Measurements from ENCODE around the gene FOXG1. TPM values are rescaled to one million over a fixed set of nuclear protein-coding genes. Genes with fewer than 3 reads are reported as not detected.

FOXG1 gene
- total RNA-seq, 3 donors from 2014 or later = not detected

- H3K4me3 ChIP-seq = no peak overlapping the region
- no peaks in the 10 kb centered on the region for H3K9me3 ChIP-seq
- no peak for TF ChIP-seq POLR2AphosphoS5 (IDR thresholded peaks at IDR 0.05)
- TF ChIP-seq, protein P1, sequence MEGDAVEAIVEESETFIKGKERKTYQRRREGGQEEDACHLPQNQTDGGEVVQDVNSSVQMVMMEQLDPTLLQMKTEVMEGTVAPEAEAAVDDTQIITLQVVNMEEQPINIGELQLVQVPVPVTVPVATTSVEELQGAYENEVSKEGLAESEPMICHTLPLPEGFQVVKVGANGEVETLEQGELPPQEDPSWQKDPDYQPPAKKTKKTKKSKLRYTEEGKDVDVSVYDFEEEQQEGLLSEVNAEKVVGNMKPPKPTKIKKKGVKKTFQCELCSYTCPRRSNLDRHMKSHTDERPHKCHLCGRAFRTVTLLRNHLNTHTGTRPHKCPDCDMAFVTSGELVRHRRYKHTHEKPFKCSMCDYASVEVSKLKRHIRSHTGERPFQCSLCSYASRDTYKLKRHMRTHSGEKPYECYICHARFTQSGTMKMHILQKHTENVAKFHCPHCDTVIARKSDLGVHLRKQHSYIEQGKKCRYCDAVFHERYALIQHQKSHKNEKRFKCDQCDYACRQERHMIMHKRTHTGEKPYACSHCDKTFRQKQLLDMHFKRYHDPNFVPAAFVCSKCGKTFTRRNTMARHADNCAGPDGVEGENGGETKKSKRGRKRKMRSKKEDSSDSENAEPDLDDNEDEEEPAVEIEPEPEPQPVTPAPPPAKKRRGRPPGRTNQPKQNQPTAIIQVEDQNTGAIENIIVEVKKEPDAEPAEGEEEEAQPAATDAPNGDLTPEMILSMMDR (IDR thresholded peaks at IDR 0.05) = no peak
- TF ChIP-seq POLR2A (IDR thresholded peaks at IDR 0.05) = no peak
- H3K4me1 ChIP-seq = no peaks in the 10 kb centered on the region
- no peak overlapping the region for H3K27ac ChIP-seq
- H3K36me3 ChIP-seq = no peaks in the 10 kb centered on the region
- DNase-seq (ENCODE audit: low spot score in 2 of 2) = no peak
- intact Hi-C loops (cut with DNase I; ENCODE audit: low total_unique reads) = loop anchor here (5.0 kb wide), 1 partner anchor 1952 kb away; no protein-coding TSS in a partner anchor
- peaks cover 0 to 98% of the 10 kb centered on the region in 2 donors for H3K27me3 ChIP-seq
Measured at GRCh38 chr14:28758885-28759652, 7.5 kb upstream of the FOXG1 start.

DNA sequence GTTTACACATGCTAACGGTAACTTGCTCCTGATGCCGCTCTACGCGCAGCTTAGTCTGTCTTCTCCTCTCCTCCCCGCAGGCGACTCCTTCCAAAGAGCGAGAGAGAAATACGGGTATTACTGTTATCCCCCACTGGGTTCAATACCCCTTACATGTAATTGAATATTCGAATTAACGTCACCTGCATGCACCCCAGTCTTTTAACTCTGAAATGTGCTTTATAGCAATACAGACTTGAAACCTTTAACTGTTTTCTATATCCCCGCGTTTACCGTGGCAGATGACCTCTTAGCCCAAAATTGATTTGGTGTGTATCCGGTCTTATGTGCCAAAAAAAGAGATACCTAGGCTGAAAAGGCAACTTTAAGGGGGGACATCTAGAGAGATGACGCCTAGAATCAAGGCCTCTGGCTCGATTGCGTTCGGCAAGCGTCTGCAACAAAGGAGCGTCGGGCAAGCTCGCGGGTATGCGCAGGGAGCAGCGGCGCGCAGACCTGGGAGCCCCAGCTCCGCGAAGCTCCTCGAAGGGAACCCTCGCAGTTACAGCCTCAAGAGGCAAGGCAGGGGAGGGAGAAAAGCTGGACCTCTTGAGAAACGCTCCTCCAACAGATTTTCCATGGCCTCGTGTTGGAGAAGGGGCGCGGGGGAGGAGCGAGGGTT is 6.8 kb upstream of the FOXG1 start:
- H3K27me3 ChIP-seq = peaks cover 0 to 99% of the 10 kb centered on the region in 2 donors
- intact Hi-C loops (cut with DNase I; ENCODE audit: low total_unique reads) = loop anchor here (5.0 kb wide), 1 partner anchor 1952 kb away; no protein-coding TSS in a partner anchor
- DNase-seq (ENCODE audit: low spot score in 2 of 2) = no peak

GRCh38 chr14:28760431-28760996 is 6.1 kb upstream of the FOXG1 start:
- H3K4me1 ChIP-seq = no peaks in the 10 kb centered on the region
- no peak overlapping the region for H3K4me3 ChIP-seq
- no peak overlapping the region for H3K27ac ChIP-seq
- no peak for DNase-seq (ENCODE audit: low spot score in 2 of 2)
- no peaks in the 10 kb centered on the region for H3K9me3 ChIP-seq
- H3K36me3 ChIP-seq = no peaks in the 10 kb centered on the region
- peaks cover 0 to 99% of the 10 kb centered on the region in 2 donors for H3K27me3 ChIP-seq
- intact Hi-C loops (cut with DNase I; ENCODE audit: low total_unique reads) = no loop called here
- no peak for TF ChIP-seq POLR2AphosphoS5 (IDR thresholded peaks at IDR 0.05)
- no peak for TF ChIP-seq POLR2A (IDR thresholded peaks at IDR 0.05)
- TF ChIP-seq, protein P1 (IDR thresholded peaks at IDR 0.05) = no peak

More for the DNA sequence above, 6.8 kb upstream of the FOXG1 start:
- H3K4me1 ChIP-seq = no peaks in the 10 kb centered on the region
- TF ChIP-seq POLR2A (IDR thresholded peaks at IDR 0.05) (no peak), POLR2AphosphoS5 (IDR thresholded peaks at IDR 0.05) (no peak)
- TF ChIP-seq, protein P1 (IDR thresholded peaks at IDR 0.05) = no peak
- no peak overlapping the region for H3K27ac ChIP-seq
- H3K9me3 ChIP-seq = no peaks in the 10 kb centered on the region
- H3K36me3 ChIP-seq = no peaks in the 10 kb centered on the region
- no peak overlapping the region for H3K4me3 ChIP-seq

- intact Hi-C loops (cut with DNase I; ENCODE audit: low total_unique reads) = no loop called here
- Histone ChIP-seq H3K27me3 (peaks cover 5 to 100% of the 10 kb centered on the region in 2 donors), H3K9me3 (no peaks in the 10 kb centered on the region)
Measured at GRCh38 chr14:28761438-28762291, 4.9 kb upstream of the FOXG1 start.

More at GRCh38 chr14:28761438-28762291, 4.9 kb upstream of the FOXG1 start:
- DNase-seq (ENCODE audit: low spot score in 2 of 2) = no peak
- Histone ChIP-seq H3K4me3 (no peak overlapping the region), H3K27ac (no peak overlapping the region), H3K36me3 (no peaks in the 10 kb centered on the region), H3K4me1 (no peaks in the 10 kb centered on the region)
- TF ChIP-seq POLR2AphosphoS5 (IDR thresholded peaks at IDR 0.05) (no peak), POLR2A (IDR thresholded peaks at IDR 0.05) (no peak)
- TF ChIP-seq, protein P1 (IDR thresholded peaks at IDR 0.05) = no peak

Measured in breast epithelium (tissue), 4 donors.